IMR-90 (cell line): Measurements from ENCODE around the gene LHFPL6. TPM values are rescaled to one million over a fixed set of nuclear protein-coding genes. Genes with fewer than 3 reads are reported as not detected.

Experiments used
- ATAC-seq: fragments of 200-7000 bp; cut with Tn5 transposase; 2 replicates; pipeline ENCODE4 v1.9.1; 2020; ENCODE audit warnings: low read depth, mild to moderate bottlenecking, moderate library complexity
- BruUV-seq: library from RNA; stranded (reverse); fragments of 400-500 nt; replicated peaks from 2 replicates; lab custom pipeline; 2021; lab: Mats Ljungman, UMichigan
- CTCF ChIA-PET: fragments of 300-600 bp; formaldehyde crosslinking; extraction: SDS; loops from one replicate; lab custom pipeline; 2021; ENCODE audit warnings: antibody characterized with exemption; lab: Yijun Ruan, JAX
- POLR2A ChIA-PET: fragments of 300-600 bp; sonication (Branson Sonifier 250); formaldehyde crosslinking; loops from one replicate; lab custom pipeline; 2022; ENCODE audit warnings: antibody characterized with exemption; ENCODE audit not compliant: unreplicated experiment; lab: Charles Lee
- DNase-seq: peaks from one replicate; pipeline ENCODE4 v3.0.0; 2013
- H2AFZ ChIP-seq: replicated peaks from 2 replicates; pipeline ENCODE3; 2013; ENCODE audit warnings: low read length, mild to moderate bottlenecking; ENCODE audit not compliant: poor library complexity
- H2AK5ac ChIP-seq: 2 replicates; pipeline ENCODE4 v1.6.1; 2013; ENCODE audit warnings: low read depth, low read length, inconsistent platforms
- H2AK9ac ChIP-seq: replicated peaks from 2 replicates; pipeline ENCODE3; 2013; ENCODE audit warnings: mild to moderate bottlenecking, low read depth, low read length, moderate library complexity; ENCODE audit not compliant: poor library complexity
- H2BK120ac ChIP-seq: 2 replicates; pipeline ENCODE4 v1.6.1; 2013; ENCODE audit warnings: low read depth, low read length, inconsistent platforms
- H2BK15ac ChIP-seq: 3 replicates; pipeline ENCODE4 v1.6.1; 2013; ENCODE audit warnings: low read depth, low read length, inconsistent platforms
- H2BK20ac ChIP-seq: 2 replicates; pipeline ENCODE4 v1.6.1; 2013; ENCODE audit warnings: low read depth, mild to moderate bottlenecking, inconsistent platforms, low read length, moderate library complexity
- H2BK5ac ChIP-seq: 2 replicates; pipeline ENCODE4 v1.6.1; 2013; ENCODE audit warnings: mild to moderate bottlenecking, low read depth, low read length, inconsistent platforms; ENCODE audit not compliant: poor library complexity, severe bottlenecking
- H3K14ac ChIP-seq: replicated peaks from 2 replicates; pipeline ENCODE4 v1.6.1; 2013; ENCODE audit warnings: low read depth, low read length, inconsistent platforms
- H3K18ac ChIP-seq: 2 replicates; pipeline ENCODE4 v1.6.1; 2013; ENCODE audit warnings: low read depth, low read length, control low read depth
- H3K23ac ChIP-seq: 2 replicates; pipeline ENCODE4 v1.6.1; 2013; ENCODE audit warnings: low read depth, low read length, inconsistent platforms
- H3K27ac ChIP-seq: 2 replicates; pipeline ENCODE4 v1.5.1; 2013; ENCODE audit warnings: mild to moderate bottlenecking, control low read depth, low read length; ENCODE audit not compliant: insufficient read depth
- H3K27me3 ChIP-seq: 2 replicates; pipeline ENCODE4 v1.6.1; 2013; ENCODE audit warnings: low read length; ENCODE audit not compliant: control insufficient read depth, insufficient read depth
- H3K36me3 ChIP-seq: 2 replicates; pipeline ENCODE4 v1.6.1; 2013; ENCODE audit warnings: low read length, mixed read lengths; ENCODE audit not compliant: control insufficient read depth, insufficient read depth
- H3K4ac ChIP-seq: 2 replicates; pipeline ENCODE4 v1.6.1; 2013; ENCODE audit warnings: low read depth, low read length, inconsistent platforms
- H3K4me1 ChIP-seq: 2 replicates; pipeline ENCODE4 v1.6.1; 2013; ENCODE audit warnings: low read length, mixed read lengths; ENCODE audit not compliant: control insufficient read depth, insufficient read depth
- H3K4me2 ChIP-seq: 2 replicates; pipeline ENCODE4 v1.6.1; 2013; ENCODE audit warnings: low read depth, mild to moderate bottlenecking, control low read depth, low read length, moderate library complexity
- H3K4me3 ChIP-seq: 2 replicates; pipeline ENCODE4 v1.5.1; 2013; ENCODE audit warnings: low read depth, mild to moderate bottlenecking, control low read depth, low read length, moderate library complexity; ENCODE audit not compliant: insufficient read depth
- H3K56ac ChIP-seq: 2 replicates; pipeline ENCODE4 v1.6.1; 2013; ENCODE audit warnings: low read length, inconsistent platforms; ENCODE audit not compliant: insufficient read depth; ENCODE audit errors: extremely low read depth
- H3K79me1 ChIP-seq, 2 experiments: 2 replicates each; pipeline ENCODE4 v1.6.1; 2013; ENCODE audit warnings: low read length in 2 of 2, inconsistent platforms in 1 of 2, low read depth in 1 of 2
- H3K9ac ChIP-seq: 2 replicates; pipeline ENCODE4 v1.6.1; 2013; ENCODE audit warnings: low read depth, low read length, control low read depth
- H3K9me1 ChIP-seq: 2 replicates; pipeline ENCODE4 v1.6.1; 2013; ENCODE audit warnings: low read length, inconsistent platforms; ENCODE audit not compliant: insufficient read depth
- H3K9me3 ChIP-seq: 2 replicates; pipeline ENCODE4 v1.6.1; 2013; ENCODE audit warnings: low read length; ENCODE audit not compliant: control insufficient read depth, insufficient read depth
- H4K20me1 ChIP-seq: 2 replicates; pipeline ENCODE4 v1.6.1; 2013; ENCODE audit warnings: low read length, inconsistent platforms; ENCODE audit not compliant: insufficient read depth
- H4K5ac ChIP-seq: 2 replicates; pipeline ENCODE4 v1.6.1; 2013; ENCODE audit warnings: mild to moderate bottlenecking, low read depth, low read length, control low read depth
- H4K8ac ChIP-seq, 2 experiments: 2 replicates each; pipeline ENCODE4 v1.6.1; 2013; ENCODE audit warnings: low read depth in 2 of 2, low read length in 2 of 2, control low read depth in 1 of 2, inconsistent platforms in 1 of 2
- H4K91ac ChIP-seq: 2 replicates; pipeline ENCODE4 v1.6.1; 2013; ENCODE audit warnings: low read depth, low read length, inconsistent platforms; ENCODE audit not compliant: insufficient read depth
- CEBPB ChIP-seq: IDR thresholded peaks from 2 replicates; pipeline ENCODE4 v1.6.1; 2012; ENCODE audit warnings: low read depth, low read length, improper control_type of control experiment
- MAFK ChIP-seq: IDR thresholded peaks from 2 replicates; pipeline ENCODE4 v1.6.1; 2012; ENCODE audit warnings: low read depth, low read length, improper control_type of control experiment
- MXI1 ChIP-seq: IDR thresholded peaks from 2 replicates; pipeline ENCODE4 v1.6.1; 2012; ENCODE audit warnings: low read depth, mild to moderate bottlenecking, low read length, moderate library complexity, borderline replicate concordance
- RAD21 ChIP-seq: IDR thresholded peaks from 2 replicates; pipeline ENCODE4 v1.6.1; 2012; ENCODE audit warnings: low read length, improper control_type of control experiment
- WGBS, 2 experiments: methylation state at CpG; one replicate each; pipeline versions ENCODE4 v1.1.5 to v1.1.7; 2013; ENCODE audit warnings: missing lambda C conversion rate in 2 of 2; ENCODE audit not compliant: insufficient read length in 1 of 2; ENCODE audit errors: extremely low coverage in 2 of 2; 5-methylcytosine and 5-hydroxymethylcytosine counted together
- dilution Hi-C: fragments of 300-500 bp; cut with HindIII; formaldehyde crosslinking; loops from one replicate; pipeline ENCODE4 v1.14.3; 2018; ENCODE audit warnings: low sequenced_read_pairs; ENCODE audit not compliant: unreplicated experiment
- in situ Hi-C: fragments of 300-500 bp; cut with MboI; formaldehyde crosslinking; loops from 3 replicates; pipeline ENCODE4 v1.14.3; 2019; ENCODE audit warnings: low sequenced_read_pairs, inconsistent platforms, mixed read lengths
- intact Hi-C: fragments of 100-400 bp; cut with micrococcal nuclease; formaldehyde crosslinking; loops from 2 replicates; pipeline ENCODE4 v1.10.0; 2022
- polyA plus RNA-seq, 3 experiments: library from polyadenylated mRNA; depleted of rRNA; stranded (reverse); fragments of >200 nt; gene quantifications; 2 replicates each; pipeline ENCODE4 v1.2.3, GENCODE V29; 2012; ENCODE audit warnings: low replicate concordance in 1 of 3
- total RNA-seq: library from RNA; depleted of rRNA; stranded (reverse); fragments of >200 nt; gene quantifications from 2 replicates; pipeline ENCODE4 v1.2.3, GENCODE V29; 2012

LHFPL6 gene
- total and polyA plus RNA-seq, 2 of the 4 experiments (the other 2 are of a cell fraction) = 24.7 to 36.1 TPM

DNA sequence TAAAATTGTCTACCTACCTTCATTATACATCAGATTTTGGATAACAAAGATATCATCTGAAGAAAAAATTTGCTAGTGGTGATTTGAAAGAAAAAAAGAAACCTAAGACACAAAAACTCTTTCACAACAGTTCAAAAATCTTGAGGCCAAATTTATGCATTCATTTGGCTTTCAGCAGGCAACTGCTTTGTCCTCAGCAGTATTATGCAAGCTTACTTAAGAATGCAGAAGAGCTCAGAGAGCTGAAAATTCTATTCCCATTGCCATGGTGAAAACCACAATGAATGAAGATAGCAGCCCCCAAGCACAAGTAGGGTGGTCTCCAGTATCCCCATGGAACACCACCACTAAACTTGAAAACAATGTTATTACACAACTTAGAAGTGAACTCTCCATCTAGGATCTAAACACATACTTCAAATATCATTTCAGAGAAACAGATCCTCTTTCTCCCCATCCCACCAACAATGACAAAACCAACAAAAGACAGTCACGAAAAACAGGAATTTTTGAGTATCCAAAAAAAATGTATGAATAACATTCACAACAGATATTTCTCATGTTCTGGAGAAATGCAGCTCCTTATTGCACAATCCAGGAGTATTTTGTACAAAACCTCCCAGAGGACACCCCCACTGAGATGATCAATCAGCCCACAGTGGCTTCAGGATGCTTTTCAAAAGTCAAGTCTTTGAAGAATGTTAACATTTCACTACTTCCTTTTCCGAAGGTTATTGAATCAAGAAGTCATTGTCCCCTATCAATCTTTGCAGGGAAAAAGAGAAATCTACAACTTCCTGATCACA lies 192.7 kb downstream of the LHFPL6 start:
- H3K9me1 ChIP-seq = no peaks in the 10 kb centered on the region
- H3K4me1 ChIP-seq = peaks cover 4% of the 10 kb centered on the region; the same call in 1 of the 2 replicates
- H3K4me3 ChIP-seq = no peak overlapping the region
- peak; percentile 56 for ATAC-seq
- no peak overlapping the region for H3K23ac ChIP-seq
- H4K20me1 ChIP-seq = no peaks in the 10 kb centered on the region
- H3K27ac ChIP-seq = no peak overlapping the region
- CTCF ChIA-PET = interaction anchor here (0.7 kb wide), 1 partner anchor 202 kb away, joined by 3 read pairs; no protein-coding TSS in a partner anchor
- in situ Hi-C loops (loop anchor here (10.0 kb wide), 1 partner anchor 195 kb away; the partner anchor contains the start of gene LHFPL6), dilution Hi-C loops (no loop called here), intact Hi-C loops (loop anchor here (5.0 to 10.0 kb wide), 2 partner anchors 263 to 375 kb away; partner anchors contain the start of genes NHLRC3 and PROSER1)
- POLR2A ChIA-PET = no interaction called here
- H3K14ac ChIP-seq = no peak overlapping the region
- H4K5ac ChIP-seq = no peak overlapping the region
- H2BK120ac ChIP-seq = no peak overlapping the region
- no peaks in the 10 kb centered on the region for H3K27me3 ChIP-seq
- DNase-seq = peak; percentile 60
- H3K36me3 ChIP-seq = no peaks in the 10 kb centered on the region
- H2AK9ac ChIP-seq = no peak overlapping the region
- H3K4ac ChIP-seq = no peak overlapping the region
- BruUV-seq = no TSS peak
- no peak overlapping the region for H2BK15ac ChIP-seq
- H3K18ac ChIP-seq = no peak overlapping the region
- no peak overlapping the region for H2AK5ac ChIP-seq
- no peak overlapping the region for H3K56ac ChIP-seq
- peak overlapping the region; percentile 26; the same call in 1 of the 2 replicates for H3K4me2 ChIP-seq
- TF ChIP-seq CEBPB (peak; percentile 82), MXI1 (no peak), MAFK (no peak), RAD21 (no peak)
- no peak overlapping the region for H4K91ac ChIP-seq
- H3K79me1 ChIP-seq = peaks cover 0 to 3% of the 10 kb centered on the region in 2 experiments; a peak in 1 of 4 replicates
- no peaks in the 10 kb centered on the region for H3K9me3 ChIP-seq
- no CpG with 5 or more reads among the region's 2 CpGs for WGBS, 2 experiments
- no peak overlapping the region for H2BK20ac ChIP-seq
- no peak overlapping the region for H2AFZ ChIP-seq
- no peak overlapping the region for H2BK5ac ChIP-seq
- H4K8ac ChIP-seq = no peak overlapping the region
- H3K9ac ChIP-seq = no peak overlapping the region
